HepG2 (cell line): ENCODE measurements around the gene SNAP91.

Source experiments
- HDAC6 ChIP-seq: fragments of 200-600 bp; sonication (generic); IDR thresholded peaks from 2 replicates; pipeline ENCODE4 v1.7.0; 2017; ENCODE audit warnings: mild to moderate bottlenecking, antibody characterized with exemption, low read length, low read depth
- JUNB ChIP-seq: sonication (generic); formaldehyde crosslinking; IDR thresholded peaks from 2 replicates; pipeline ENCODE4 v1.8.0; 2022; ENCODE audit warnings: missing genetic modification reagents, mild to moderate bottlenecking, borderline replicate concordance
- MEIS1 ChIP-seq: sonication (generic); formaldehyde crosslinking; IDR thresholded peaks from 2 replicates; pipeline ENCODE4 v1.9.0; 2021; ENCODE audit warnings: mild to moderate bottlenecking, missing genetic modification reagents, moderate library complexity, borderline replicate concordance
- RXRA ChIP-seq: sonication (generic); formaldehyde crosslinking; IDR thresholded peaks from 2 replicates; pipeline ENCODE4 v1.5.1; 2020; ENCODE audit warnings: missing genetic modification reagents
- SIN3B ChIP-seq: fragments of 150-350 bp; IDR thresholded peaks from 2 replicates; pipeline ENCODE4 v1.6.1; 2014; ENCODE audit warnings: low read length
- ZMYM4 ChIP-seq: sonication (generic); formaldehyde crosslinking; IDR thresholded peaks from 2 replicates; pipeline ENCODE4 v1.8.1; 2023; ENCODE audit warnings: mild to moderate bottlenecking, missing genetic modification reagents
- TF ChIP-seq, protein P1 (sequence below): sonication (generic); formaldehyde crosslinking; conservative IDR thresholded peaks from 2 replicates; pipeline ENCODE4 v1.4.0; 2020; ENCODE audit warnings: missing genetic modification reagents
- TF ChIP-seq, protein P2 (sequence below): sonication (generic); formaldehyde crosslinking; IDR thresholded peaks from 2 replicates; pipeline ENCODE4 v1.5.0; 2020; ENCODE audit warnings: mild to moderate bottlenecking, missing genetic modification reagents, moderate library complexity
- TF ChIP-seq, protein P3 (sequence below): IDR thresholded peaks from 2 replicates; pipeline ENCODE4 v1.6.1; 2012; ENCODE audit warnings: inconsistent platforms

DNA sequence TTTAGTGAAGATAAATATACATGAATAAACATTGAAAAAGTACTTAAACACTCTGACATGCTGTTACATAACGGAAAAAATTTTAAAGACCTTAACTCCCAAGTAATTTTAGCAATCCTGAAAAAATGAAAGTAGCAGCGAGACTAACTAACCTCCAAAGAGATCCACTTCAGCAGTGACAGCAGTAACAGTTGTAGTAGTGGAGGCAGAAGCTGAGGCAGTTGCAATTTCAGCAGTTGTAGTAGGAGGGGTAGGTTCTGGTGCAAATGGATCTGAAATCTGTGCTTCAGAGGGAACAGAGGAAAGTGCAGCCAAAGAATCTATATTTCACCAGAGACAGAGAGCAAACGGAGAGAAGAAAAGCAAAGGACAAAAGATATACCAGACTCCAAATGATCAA is 107.8 kb downstream of the SNAP91 start:
- TF ChIP-seq, protein P1, sequence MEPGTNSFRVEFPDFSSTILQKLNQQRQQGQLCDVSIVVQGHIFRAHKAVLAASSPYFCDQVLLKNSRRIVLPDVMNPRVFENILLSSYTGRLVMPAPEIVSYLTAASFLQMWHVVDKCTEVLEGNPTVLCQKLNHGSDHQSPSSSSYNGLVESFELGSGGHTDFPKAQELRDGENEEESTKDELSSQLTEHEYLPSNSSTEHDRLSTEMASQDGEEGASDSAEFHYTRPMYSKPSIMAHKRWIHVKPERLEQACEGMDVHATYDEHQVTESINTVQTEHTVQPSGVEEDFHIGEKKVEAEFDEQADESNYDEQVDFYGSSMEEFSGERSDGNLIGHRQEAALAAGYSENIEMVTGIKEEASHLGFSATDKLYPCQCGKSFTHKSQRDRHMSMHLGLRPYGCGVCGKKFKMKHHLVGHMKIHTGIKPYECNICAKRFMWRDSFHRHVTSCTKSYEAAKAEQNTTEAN (CRISPR knock-in tag), result no peak
- no peak for TF ChIP-seq SIN3B
- TF ChIP-seq, protein P2, sequence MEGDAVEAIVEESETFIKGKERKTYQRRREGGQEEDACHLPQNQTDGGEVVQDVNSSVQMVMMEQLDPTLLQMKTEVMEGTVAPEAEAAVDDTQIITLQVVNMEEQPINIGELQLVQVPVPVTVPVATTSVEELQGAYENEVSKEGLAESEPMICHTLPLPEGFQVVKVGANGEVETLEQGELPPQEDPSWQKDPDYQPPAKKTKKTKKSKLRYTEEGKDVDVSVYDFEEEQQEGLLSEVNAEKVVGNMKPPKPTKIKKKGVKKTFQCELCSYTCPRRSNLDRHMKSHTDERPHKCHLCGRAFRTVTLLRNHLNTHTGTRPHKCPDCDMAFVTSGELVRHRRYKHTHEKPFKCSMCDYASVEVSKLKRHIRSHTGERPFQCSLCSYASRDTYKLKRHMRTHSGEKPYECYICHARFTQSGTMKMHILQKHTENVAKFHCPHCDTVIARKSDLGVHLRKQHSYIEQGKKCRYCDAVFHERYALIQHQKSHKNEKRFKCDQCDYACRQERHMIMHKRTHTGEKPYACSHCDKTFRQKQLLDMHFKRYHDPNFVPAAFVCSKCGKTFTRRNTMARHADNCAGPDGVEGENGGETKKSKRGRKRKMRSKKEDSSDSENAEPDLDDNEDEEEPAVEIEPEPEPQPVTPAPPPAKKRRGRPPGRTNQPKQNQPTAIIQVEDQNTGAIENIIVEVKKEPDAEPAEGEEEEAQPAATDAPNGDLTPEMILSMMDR (CRISPR knock-in tag), result no peak
- TF ChIP-seq RXRA (CRISPR knock-in tag), result no peak
- TF ChIP-seq MEIS1, result no peak
- TF ChIP-seq ZMYM4 (CRISPR knock-in tag), result no peak
- no peak for TF ChIP-seq HDAC6
- TF ChIP-seq, protein P3, sequence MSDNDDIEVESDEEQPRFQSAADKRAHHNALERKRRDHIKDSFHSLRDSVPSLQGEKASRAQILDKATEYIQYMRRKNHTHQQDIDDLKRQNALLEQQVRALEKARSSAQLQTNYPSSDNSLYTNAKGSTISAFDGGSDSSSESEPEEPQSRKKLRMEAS, result no peak
- no peak for TF ChIP-seq JUNB (CRISPR knock-in tag)
